ENCODE results near the gene INAVA. TPM values are rescaled to one million over a fixed set of nuclear protein-coding genes. Genes with fewer than 3 reads are reported as not detected.

Gene INAVA
- total RNA-seq, 1 donor from 2014 or later, result 35.8 TPM

- no peak for TF ChIP-seq CTCF (IDR thresholded peaks at IDR 0.05; ENCODE audit: unreplicated experiment)
- no peak overlapping the region for H3K27ac Mint-ChIP-seq (ENCODE audit: unreplicated experiment)
- no peaks in the 10 kb centered on the region for H3K9me3 Mint-ChIP-seq (ENCODE audit: unreplicated experiment)
- H3K4me3 Mint-ChIP-seq (ENCODE audit: unreplicated experiment), result no peak overlapping the region
- H3K4me1 Mint-ChIP-seq (ENCODE audit: unreplicated experiment), result peaks cover 49% of the 10 kb centered on the region
- H3K36me3 Mint-ChIP-seq (ENCODE audit: low read depth, unreplicated experiment), result peaks cover 18% of the 10 kb centered on the region
- H3K27me3 Mint-ChIP-seq (ENCODE audit: unreplicated experiment), result peaks cover 12% of the 10 kb centered on the region
- no peak for DNase-seq (ENCODE audit: low spot score)
Observed at GRCh38 chr1:200896531-200897196, 2.0 kb downstream of the INAVA start.

- H3K36me3 Mint-ChIP-seq (ENCODE audit: low read depth, unreplicated experiment), result peaks cover 24% of the 10 kb centered on the region
- H3K9me3 Mint-ChIP-seq (ENCODE audit: unreplicated experiment), result no peaks in the 10 kb centered on the region
- no peak overlapping the region for H3K4me3 Mint-ChIP-seq (ENCODE audit: unreplicated experiment)
- no peak overlapping the region for H3K27ac Mint-ChIP-seq (ENCODE audit: unreplicated experiment)
- peaks cover 47% of the 10 kb centered on the region for H3K4me1 Mint-ChIP-seq (ENCODE audit: unreplicated experiment)
- DNase-seq (ENCODE audit: low spot score), result no peak
- no peak for TF ChIP-seq CTCF (IDR thresholded peaks at IDR 0.05; ENCODE audit: unreplicated experiment)
- H3K27me3 Mint-ChIP-seq (ENCODE audit: unreplicated experiment), result peaks cover 9% of the 10 kb centered on the region
Observed at GRCh38 chr1:200897259-200897658, 2.6 kb downstream of the INAVA start.

- peaks cover 5% of the 10 kb centered on the region for H3K27me3 Mint-ChIP-seq (ENCODE audit: unreplicated experiment)
- peaks cover 26% of the 10 kb centered on the region for H3K36me3 Mint-ChIP-seq (ENCODE audit: low read depth, unreplicated experiment)
- peak overlapping the region; percentile 36 for H3K27ac Mint-ChIP-seq (ENCODE audit: unreplicated experiment)
- no peak for DNase-seq (ENCODE audit: low spot score)
- peaks cover 32% of the 10 kb centered on the region for H3K4me1 Mint-ChIP-seq (ENCODE audit: unreplicated experiment)
- no peak for TF ChIP-seq CTCF (IDR thresholded peaks at IDR 0.05; ENCODE audit: unreplicated experiment)
- no peaks in the 10 kb centered on the region for H3K9me3 Mint-ChIP-seq (ENCODE audit: unreplicated experiment)
- no peak overlapping the region for H3K4me3 Mint-ChIP-seq (ENCODE audit: unreplicated experiment)
Observed at GRCh38 chr1:200899015-200899386, 4.3 kb downstream of the INAVA start.

- H3K27me3 Mint-ChIP-seq (ENCODE audit: unreplicated experiment), result peaks cover 5% of the 10 kb centered on the region
- peak overlapping the region; percentile 73 for H3K4me3 Mint-ChIP-seq (ENCODE audit: unreplicated experiment)
- no peak for DNase-seq (ENCODE audit: low spot score)
- no peak for TF ChIP-seq CTCF (IDR thresholded peaks at IDR 0.05; ENCODE audit: unreplicated experiment)
- H3K9me3 Mint-ChIP-seq (ENCODE audit: unreplicated experiment), result no peaks in the 10 kb centered on the region
- peak overlapping the region; percentile 64 for H3K27ac Mint-ChIP-seq (ENCODE audit: unreplicated experiment)
- peaks cover 28% of the 10 kb centered on the region for H3K4me1 Mint-ChIP-seq (ENCODE audit: unreplicated experiment)
- peaks cover 26% of the 10 kb centered on the region for H3K36me3 Mint-ChIP-seq (ENCODE audit: low read depth, unreplicated experiment)
Observed at GRCh38 chr1:200899451-200899915, 4.8 kb downstream of the INAVA start.
